ENCODE data around the gene MRPS25. TPM values are rescaled to one million over a fixed set of nuclear protein-coding genes. Genes with fewer than 3 reads are reported as not detected.
A peak's percentile ranks its signal among the peaks of the same experiment; 100 is the strongest.

The MRPS25 gene
- total and polyA plus RNA-seq, 9 of the 15 experiments (the other 6 are each of a cell fraction or from before 2014, with no cell fraction given), result 34.3 to 129 (median 78.2) TPM

DNA sequence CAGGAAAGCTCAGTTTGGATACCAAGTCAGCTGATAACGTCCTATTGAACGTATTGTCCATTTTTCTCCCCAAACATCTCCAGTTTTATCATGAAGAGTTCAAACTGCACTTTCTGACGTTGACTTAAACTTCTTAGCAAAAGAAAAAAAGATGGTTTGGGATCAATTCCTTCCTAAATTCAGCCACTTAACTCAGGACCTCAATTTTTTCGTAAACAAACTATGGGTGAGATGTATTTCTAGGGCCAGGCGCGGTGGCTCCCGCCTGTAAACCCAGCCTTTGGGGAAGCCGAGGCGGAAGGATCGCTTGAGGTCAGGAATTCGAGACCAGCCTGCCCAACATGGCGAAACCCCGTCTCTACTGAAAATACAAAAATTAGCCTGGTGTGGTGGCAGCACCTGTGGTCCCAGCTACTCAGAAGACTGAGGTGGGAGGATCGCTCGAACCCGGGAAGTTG is 464 bp upstream of the MRPS25 start (continued):
- TF ChIP-seq DPF2 (IDR thresholded peaks at IDR 0.05) (0 out of 2 replicates have a peak, but pooled peaks have one; percentile 35), ZNF197 (CRISPR knock-in tag; IDR thresholded peaks at IDR 0.05; ENCODE audit: low read depth) (0 out of 2 replicates have a peak, but pooled peaks have one; percentile 7), ZNF12 (CRISPR knock-in tag; IDR thresholded peaks at IDR 0.05) (no peak), NFATC3 (IDR thresholded peaks at IDR 0.05) (0 out of 2 replicates have a peak, but pooled peaks have one; percentile 52)
- TF ChIP-seq, protein P1, sequence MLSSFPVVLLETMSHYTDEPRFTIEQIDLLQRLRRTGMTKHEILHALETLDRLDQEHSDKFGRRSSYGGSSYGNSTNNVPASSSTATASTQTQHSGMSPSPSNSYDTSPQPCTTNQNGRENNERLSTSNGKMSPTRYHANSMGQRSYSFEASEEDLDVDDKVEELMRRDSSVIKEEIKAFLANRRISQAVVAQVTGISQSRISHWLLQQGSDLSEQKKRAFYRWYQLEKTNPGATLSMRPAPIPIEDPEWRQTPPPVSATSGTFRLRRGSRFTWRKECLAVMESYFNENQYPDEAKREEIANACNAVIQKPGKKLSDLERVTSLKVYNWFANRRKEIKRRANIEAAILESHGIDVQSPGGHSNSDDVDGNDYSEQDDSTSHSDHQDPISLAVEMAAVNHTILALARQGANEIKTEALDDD (IDR thresholded peaks at IDR 0.05), result 0 out of 2 replicates have a peak, but pooled peaks have one; percentile 15

GRCh38 chr3:15064299-15064834 is 748 bp downstream of the MRPS25 start:
- intact Hi-C loops (cut with micrococcal nuclease), result loop anchor here (1.0 kb wide), 1 partner anchor 12 kb away; no protein-coding TSS in a partner anchor
- peak overlapping the region; percentile 99 for H3K27ac ChIP-seq (ENCODE audit: extremely low read depth, low read depth, low read length)
- no TSS peak for BruUV-seq (replicated peaks)
- no peak for TF ChIP-seq TBL1XR1 (IDR thresholded peaks at IDR 0.05; ENCODE audit: low read length in 2 of 2)
- no peak for TF ChIP-seq TAF15 (IDR thresholded peaks at IDR 0.05; ENCODE audit: low read depth, low read length)
- no peak for TF ChIP-seq ZNF174 (CRISPR knock-in tag; IDR thresholded peaks at IDR 0.05)
- no peak for TF ChIP-seq PHF21A (IDR thresholded peaks at IDR 0.05; ENCODE audit: borderline replicate concordance, low read depth)
- TF ChIP-seq HDAC6 (IDR thresholded peaks at IDR 0.05; ENCODE audit: low read depth, low read length), result no peak
- TF ChIP-seq CHD1 (IDR thresholded peaks at IDR 0.05; ENCODE audit: low read length), result no peak
- TF ChIP-seq RUNX1 (IDR thresholded peaks at IDR 0.05; ENCODE audit: low read depth), result 0 out of 2 replicates have a peak, but pooled peaks have one; percentile 4
- no peak for TF ChIP-seq KHSRP (IDR thresholded peaks at IDR 0.05)
- TF ChIP-seq ZNF212 (CRISPR knock-in tag; IDR thresholded peaks at IDR 0.05), result peak; percentile 58; the same call in 1 of the 2 replicates
- TF ChIP-seq PREB (CRISPR knock-in tag; IDR thresholded peaks at IDR 0.05), result peak; percentile 81; the same call in 1 of the 2 replicates
- TF ChIP-seq TFAP4 (CRISPR knock-in tag; IDR thresholded peaks at IDR 0.05; ENCODE audit: borderline replicate concordance), result peak; percentile 39; the same call in 1 of the 2 replicates
- 0 out of 2 replicates have a peak, but pooled peaks have one; percentile 12 for TF ChIP-seq ZNF12 (CRISPR knock-in tag; IDR thresholded peaks at IDR 0.05)
- TF ChIP-seq TEAD1 (CRISPR knock-in tag; IDR thresholded peaks at IDR 0.05), result no peak

More at GRCh38 chr3:15064299-15064834, 748 bp downstream of the MRPS25 start:
- Histone ChIP-seq H2AFZ (ENCODE audit: low read depth, low read length) (peak overlapping the region; percentile 99), H4K20me1 (replicated peaks; ENCODE audit: control insufficient read depth, insufficient read depth, low read length) (peaks cover 15% of the 10 kb centered on the region), H3K4me1 (replicated peaks in 1 of 2; ENCODE audit: control insufficient read depth in 2 of 2, insufficient read depth in 2 of 2, low read length in 2 of 2) (peaks cover 18 to 27% of the 10 kb centered on the region in 2 experiments; a peak in 4 of 5 replicates), H3K4me2 (ENCODE audit: insufficient read depth, low read length) (peak overlapping the region; percentile 90), H3K27me3 (ENCODE audit: control insufficient read depth in 2 of 2, insufficient read depth in 2 of 2, low read length in 2 of 2) (no peaks in the 10 kb centered on the region), H3K9me1 (ENCODE audit: control insufficient read depth, insufficient read depth, low read length) (peaks cover 6% of the 10 kb centered on the region), H3K4me3 (peak overlapping the region; percentile 93), H3K36me3 (ENCODE audit: control insufficient read depth, insufficient read depth, low read length) (peaks cover 33% of the 10 kb centered on the region), H3K9ac (ENCODE audit: insufficient read depth in 1 of 2, low read depth in 2 of 2, low read length in 2 of 2) (peak overlapping the region; percentile 98 to 99), H3K9me3 (replicated peaks; ENCODE audit: control insufficient read depth, insufficient read depth, low read depth, low read length) (no peaks in the 10 kb centered on the region), H3K79me2 (ENCODE audit: control insufficient read depth, insufficient read depth, low read length) (peaks cover 44% of the 10 kb centered on the region)
- FAIRE-seq, result peak; percentile 6
- peak in 3 of 4 experiments; percentile 37 to 41 (median 39) for DNase-seq (ENCODE audit: extremely low read depth in 1 of 4, low spot score in 3 of 4)
- in situ Hi-C loops (cut with MboI), result no loop called here
- WGBS (ENCODE audit: insufficient coverage, low coverage, missing lambda C conversion rate), result under 1% methylated on average over 25 of the region's 25 CpGs
- CTCF ChIA-PET (ENCODE audit: low intra/inter-chr PET ratio), result no interaction called here
- ATAC-seq, result peak; percentile 54
- POLR2A ChIA-PET, result interaction anchor here (0.8 to 2.7 kb wide), 9 partner anchors 8 to 946 kb away, joined by 3 to 35 read pairs (median 6); partner anchors contain the start of genes BTD, HACL1 and RBSN

Data from K562 (cell line).